Measurements from ENCODE around the gene CCDC70.
"Not testable (repeated sequence)": the region's sequence is repeated elsewhere in the genome, so short reads cannot be mapped to it uniquely, and the experiment has no call there.

CCDC70 gene

DNA sequence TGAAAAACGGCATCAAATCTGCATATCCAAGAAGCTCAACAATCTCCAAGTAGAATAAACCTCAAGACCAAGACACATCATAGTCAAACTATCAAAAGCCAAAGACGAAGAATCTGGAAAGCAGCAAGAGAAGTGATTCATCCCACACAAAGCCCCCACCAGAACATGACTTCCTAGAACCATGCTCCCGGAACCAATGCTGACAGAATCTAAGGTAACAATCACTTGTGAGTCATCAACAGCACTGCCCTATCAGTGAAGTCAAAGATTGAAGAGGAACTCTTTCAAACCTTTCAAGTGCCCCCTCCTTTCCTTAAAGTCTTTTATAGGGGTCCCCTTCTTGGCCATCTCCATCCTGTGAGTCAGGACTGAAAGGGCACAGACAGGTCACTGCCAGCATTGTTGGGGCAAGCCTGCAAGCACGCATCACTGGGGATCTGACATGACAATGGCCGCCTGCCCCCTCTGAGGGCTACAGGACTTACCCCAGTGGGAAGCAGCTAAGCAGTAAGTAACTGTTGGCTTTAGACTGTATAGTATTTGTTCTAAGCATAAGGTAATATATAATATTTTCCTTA, at the start of gene CCDC70:
CCDC70 (plus strand) TSS at position 247 of the 578 bp plus-strand sequence. CDS start 3,443 bp downstream, outside the sequence.
- DNase-seq = no peak

- no peak for DNase-seq
Measured at GRCh38 chr13:51814071-51814470, 47.7 kb upstream of the CCDC70 start.

DNA sequence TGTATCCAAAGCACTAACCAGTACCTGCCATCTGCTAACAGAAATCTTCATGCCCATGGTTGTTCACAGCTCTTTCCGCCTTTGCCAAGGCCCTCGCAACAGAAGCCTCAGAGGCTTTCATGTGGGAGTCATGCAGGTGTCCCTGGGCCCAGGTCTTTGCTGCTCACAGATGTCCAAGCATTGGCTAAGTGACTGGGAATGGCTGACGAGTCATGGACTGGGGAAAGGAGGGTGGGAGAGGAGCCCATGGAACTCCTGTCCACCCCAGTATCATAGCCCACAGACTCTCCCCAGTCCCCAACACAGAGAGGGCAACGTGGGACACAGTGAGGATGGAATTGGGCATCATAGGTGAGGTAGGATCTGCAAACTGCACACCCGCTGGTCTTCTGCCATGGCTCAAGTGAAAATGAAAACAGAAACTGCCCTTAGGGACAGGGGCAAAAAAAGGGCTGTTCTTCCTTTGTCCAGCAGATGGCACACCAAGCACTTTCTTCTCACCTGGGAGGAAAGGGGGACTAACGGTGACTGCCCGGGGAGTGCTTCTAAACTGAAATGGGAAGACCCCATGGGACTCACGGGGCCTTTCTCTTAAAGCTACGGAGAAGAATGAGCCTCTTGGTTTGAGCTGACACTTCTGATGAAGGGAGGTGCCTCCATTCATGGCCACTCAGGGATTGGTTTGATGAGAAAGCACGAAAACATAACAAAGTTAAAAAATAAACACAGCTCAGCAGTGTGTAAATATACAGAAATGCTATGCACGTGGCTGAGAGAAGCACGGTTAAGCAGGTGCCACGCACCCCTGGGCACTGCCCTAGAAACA, 46.7 kb upstream of the CCDC70 start:
- peak; percentile 84 for DNase-seq

GRCh38 chr13:51815848-51816247, 45.9 kb upstream of the CCDC70 start:
- DNase-seq = no peak

- DNase-seq = no peak
Measured at GRCh38 chr13:51816604-51817249, 45.0 kb upstream of the CCDC70 start.

DNA sequence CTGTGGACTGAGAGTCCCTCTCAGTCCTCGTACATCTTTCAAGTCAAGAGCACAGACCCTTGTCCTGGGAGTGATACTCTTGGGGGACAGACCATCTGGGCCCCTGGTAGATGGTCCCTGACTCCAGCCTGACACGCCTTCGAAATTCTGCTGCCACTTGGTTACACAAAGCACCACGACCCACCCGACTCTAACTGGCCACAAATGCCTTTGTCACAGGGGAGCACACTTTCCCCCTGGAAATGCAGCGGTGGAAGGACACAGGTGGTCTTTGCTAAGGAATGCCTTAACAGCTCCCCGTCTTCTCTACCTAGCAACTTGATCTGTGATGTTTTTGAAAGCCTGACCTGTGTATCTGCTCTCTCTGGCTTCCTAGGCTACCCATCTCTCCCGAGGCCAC, 44.1 kb upstream of the CCDC70 start:
- DNase-seq = no peak

GRCh38 chr13:51818276-51818675, 43.5 kb upstream of the CCDC70 start:
- DNase-seq = no peak

DNA sequence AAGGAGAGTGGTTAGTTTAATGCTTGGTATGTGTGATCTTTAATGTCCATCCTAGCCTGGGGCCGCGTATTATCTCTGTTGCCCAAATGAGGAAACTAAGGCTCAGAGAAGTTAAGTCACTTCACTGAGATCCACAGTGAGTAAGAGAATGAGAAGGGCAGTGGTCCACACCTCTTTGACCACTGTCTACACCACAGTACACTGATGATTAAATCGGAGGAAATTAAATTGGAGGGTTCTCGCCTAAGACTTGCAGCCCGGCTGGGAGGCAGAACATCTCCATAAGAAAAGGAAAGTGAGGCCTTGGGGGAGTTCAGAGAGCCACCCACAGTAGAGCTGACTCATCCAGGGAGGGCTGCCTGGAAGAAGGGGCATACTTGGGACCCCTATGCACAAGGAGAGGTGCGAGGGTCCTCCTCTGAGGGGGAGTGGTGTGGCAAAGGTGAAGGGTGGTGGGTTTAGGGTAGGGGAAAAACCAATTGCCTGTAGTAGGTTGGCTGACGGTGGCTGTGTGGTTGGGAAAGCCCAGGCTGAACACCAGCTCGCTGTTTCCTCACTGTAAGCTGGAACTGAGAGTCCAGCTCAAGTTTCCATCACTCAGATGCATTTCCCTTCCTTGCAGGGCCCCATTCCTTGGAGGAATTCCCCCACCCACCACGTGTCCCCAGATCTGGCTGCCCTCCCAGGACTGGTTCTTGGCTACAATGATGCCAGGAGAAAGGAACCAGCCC, 42.8 kb upstream of the CCDC70 start:
- DNase-seq = peak; percentile 55

DNA sequence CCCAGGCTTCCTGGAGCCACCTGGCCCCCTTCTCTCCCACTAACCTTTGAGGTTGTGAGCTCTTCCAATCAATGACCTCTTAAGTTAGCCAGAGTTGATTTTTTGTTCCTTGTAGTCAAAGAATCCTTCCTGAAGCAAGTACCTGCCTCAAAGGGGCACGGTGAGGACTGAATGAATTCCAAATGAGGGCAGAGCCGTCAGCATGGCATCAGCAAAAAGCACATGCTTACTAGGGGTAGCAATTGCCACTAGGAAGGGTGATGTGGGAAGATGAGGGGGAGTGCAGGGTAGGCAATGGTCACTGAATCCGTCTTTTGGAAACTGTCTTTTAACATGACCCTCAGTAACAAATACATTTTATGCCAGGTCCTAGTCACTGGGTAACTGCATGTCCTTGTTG, 42.2 kb upstream of the CCDC70 start:
- DNase-seq = no peak

DNA sequence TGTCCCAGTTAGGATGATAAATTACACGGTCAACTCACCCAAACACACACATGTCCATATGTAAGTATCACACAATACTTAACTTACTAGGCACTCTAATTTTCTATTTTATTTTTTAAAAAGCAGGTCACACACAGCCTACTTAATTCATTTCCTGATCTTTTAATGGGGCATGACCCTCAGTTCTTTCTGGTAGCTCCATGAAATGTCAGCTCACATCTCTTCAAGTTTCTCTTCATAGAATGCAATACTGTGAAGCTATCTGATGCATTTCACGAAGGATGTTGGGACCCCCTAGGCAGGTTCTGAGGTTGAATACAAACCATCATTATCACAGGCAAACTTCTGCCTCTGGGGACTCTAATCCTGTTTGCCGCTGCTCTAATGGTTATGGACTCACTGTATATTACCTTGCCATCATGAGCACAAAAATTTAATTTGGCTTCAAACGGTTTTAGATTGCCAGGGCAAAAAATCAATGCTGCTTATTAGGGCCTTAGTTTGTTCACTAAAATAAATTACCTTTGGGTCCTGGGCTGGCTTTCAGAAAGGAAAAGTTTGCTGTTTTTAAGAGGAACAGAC, 41.7 kb upstream of the CCDC70 start:
- no peak for DNase-seq

GRCh38 chr13:51821606-51822005, 40.2 kb upstream of the CCDC70 start:
- DNase-seq = peak; percentile 54

- DNase-seq = no peak
Measured at GRCh38 chr13:51822106-51822815, 39.5 kb upstream of the CCDC70 start.

- DNase-seq = no peak
Measured at GRCh38 chr13:51823359-51823758, 38.4 kb upstream of the CCDC70 start.

DNA sequence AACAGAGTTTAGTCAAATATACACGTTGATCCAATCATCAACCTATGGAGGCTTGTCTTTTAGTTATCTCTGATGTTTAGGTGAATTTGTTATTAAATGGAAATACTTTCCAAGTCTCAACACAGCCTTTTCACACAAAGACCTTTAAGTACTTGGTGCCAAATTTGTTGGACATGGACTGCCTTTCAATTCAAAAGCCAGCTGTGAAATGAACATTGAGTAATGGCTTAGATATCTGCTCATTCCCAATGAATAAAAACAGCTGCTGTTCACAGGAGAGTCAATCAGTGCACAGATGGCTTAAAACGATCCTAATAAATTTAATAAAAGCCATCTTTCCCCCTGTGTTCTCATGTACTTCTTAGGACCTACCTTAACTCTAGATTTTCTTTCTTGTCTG, 37.9 kb upstream of the CCDC70 start:
- no peak for DNase-seq

DNA sequence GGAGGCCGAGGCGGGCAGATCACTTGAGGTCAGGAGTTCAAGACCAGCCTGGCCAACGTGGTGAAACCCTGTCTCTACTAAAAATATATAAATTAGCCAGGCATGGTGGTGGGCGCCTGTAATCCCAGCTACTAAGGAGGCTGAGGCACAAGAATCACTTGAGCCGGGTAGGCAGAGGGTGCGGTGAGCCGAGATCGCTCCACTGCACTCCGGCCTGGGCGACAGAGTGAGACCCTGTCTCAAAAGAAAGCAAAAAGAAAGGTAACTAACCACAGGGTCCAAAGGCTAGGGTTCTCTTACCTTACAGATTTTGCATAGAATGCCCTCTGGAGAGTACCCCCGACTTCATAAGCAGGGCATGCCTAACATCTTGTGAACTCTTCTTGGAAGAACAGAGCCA, 37.1 kb upstream of the CCDC70 start:
- DNase-seq = not testable (repeated sequence)

- peak; percentile 69 for DNase-seq
Measured at GRCh38 chr13:51825165-51825592, 36.6 kb upstream of the CCDC70 start.

GRCh38 chr13:51825681-51826254, 36.0 kb upstream of the CCDC70 start:
- DNase-seq = no peak

DNA sequence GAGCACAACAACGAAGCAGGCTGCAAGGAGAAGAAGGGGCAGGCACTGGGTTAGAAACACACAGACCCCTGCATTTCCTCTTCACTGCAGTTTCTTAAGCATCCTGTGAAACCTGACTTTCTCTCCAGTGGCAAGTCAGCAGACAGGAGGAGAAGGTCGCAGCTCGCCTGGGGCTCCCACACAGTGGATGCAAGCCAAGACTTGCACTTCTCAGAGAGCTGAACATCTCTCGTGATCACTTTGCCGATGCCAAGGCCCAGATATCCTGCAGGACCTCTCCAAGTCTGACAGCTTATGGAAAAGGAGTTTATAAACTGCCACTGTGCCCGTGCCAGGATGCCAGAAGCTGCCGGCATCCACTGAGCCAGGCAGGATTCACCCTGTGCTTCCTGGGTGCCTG, 35.2 kb upstream of the CCDC70 start:
- no peak for DNase-seq

- DNase-seq = no peak
Measured at GRCh38 chr13:51827254-51827653, 34.5 kb upstream of the CCDC70 start.

- DNase-seq = no peak
Measured at GRCh38 chr13:51828730-51829567, 32.8 kb upstream of the CCDC70 start.

DNA sequence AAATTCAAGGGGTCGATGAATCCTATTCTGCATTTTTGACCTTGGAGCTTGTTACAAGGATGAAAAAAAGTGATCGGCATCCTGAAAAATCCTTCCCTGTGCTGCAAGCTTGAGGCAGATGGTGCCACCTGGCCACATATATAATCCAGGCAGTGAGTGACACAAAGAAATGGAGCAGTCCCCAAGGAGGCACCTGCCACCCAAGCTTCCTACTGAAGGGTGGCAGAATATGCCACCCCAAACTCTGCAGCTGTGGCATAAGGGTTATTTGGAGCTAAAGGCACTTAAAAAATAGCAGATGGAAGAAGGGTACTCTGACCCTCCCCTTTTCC, 32.2 kb upstream of the CCDC70 start:
- DNase-seq = no peak

Measured in CD4-positive, alpha-beta T cell treated with Interleukin-12 subunit alpha and Interleukin-12 subunit beta, for 1 hour (primary cell).